Limb (tissue), 2 donors: ENCODE measurements around the gene TM9SF1.
A peak's percentile ranks its signal among the peaks of the same experiment; 100 is the strongest.
"Not testable (repeated sequence)": the region's sequence is repeated elsewhere in the genome, so short reads cannot be mapped to it uniquely, and the experiment has no call there.

Source experiments
- DNase-seq, 2 donors: peaks; one replicate each; pipeline ENCODE4 v3.0.0-alpha.2; 2016; ENCODE audit errors: extremely low spot score in 2 of 2

TM9SF1 gene

DNA sequence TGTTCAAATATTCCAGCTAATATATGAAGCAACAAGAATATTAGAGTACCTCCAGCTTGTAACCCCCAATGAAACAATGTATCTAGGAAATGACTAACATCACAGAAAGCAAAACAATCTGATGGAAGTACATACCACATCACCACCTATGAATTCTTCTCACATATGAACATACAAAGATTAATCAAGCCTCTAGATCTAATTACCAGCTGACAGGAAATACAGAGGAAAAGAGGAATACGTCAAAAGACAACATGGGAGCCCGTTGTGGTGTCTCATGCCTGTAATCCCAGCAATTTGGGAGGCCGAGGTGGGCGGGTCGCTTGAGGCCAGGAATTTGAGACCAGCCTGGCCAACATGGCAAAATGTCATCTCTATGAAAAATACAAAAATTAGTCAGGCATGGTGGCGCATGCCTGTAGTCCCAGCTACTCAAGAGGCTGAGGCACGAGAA, 29.4 kb upstream of the TM9SF1 start:
- DNase-seq = no peak

DNA sequence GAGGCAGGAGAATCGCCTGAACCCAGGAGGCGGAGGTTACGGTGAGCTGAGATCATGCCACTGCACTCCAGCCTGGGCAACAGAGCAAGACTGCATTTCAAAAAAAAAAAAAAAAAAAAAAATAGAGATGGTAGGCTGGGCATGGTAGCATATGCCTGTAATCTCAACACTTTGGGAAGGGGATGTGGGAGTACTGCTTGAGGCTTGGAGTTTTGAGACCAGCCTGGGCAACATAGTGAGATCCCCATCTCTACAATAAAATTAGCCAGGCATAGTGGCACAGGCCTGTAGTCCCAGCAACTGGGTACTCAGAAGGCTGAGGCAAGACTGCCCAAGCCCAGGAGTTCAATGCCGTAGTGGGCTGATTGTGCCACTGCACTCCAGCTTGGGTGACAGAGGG, 27.7 kb upstream of the TM9SF1 start:
- not testable (repeated sequence) for DNase-seq

DNA sequence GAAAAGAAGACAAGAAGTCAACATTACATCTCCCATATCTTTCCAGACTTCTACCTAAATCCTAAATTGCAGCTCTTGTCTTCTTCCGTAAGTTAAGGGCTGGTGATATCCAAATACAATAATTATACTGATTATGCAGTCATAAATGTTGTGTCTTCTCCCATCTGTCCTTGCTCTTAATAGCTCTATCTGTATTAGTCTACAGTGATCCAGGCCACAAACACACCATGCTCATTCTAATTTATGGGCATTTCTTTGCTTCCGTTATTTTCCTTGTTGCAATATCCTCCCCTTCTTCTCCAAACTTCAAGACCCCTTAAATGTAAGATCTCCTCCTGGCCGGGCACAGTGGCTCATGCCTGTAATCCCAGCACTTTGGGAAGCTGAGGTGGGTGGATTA, 24.3 kb upstream of the TM9SF1 start:
- DNase-seq = no peak

DNA sequence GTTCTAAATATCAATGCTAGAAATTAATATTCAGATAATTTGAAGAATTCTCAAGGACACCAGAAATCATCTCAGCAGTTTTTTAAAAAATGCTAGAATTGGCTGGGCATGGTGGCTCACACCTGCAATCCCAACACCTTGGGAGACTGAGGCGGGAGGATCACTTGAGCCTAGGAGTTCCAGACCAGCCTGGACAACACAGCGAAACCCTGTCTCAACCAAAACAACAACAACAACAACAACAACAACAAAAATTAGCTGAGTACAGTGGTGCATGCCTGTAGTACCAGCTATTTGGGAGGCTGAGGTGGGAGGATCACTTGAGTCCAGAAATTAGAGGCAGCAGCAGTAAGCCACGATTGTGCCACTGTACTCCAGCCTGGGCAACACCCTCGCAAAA, 23.8 kb upstream of the TM9SF1 start:
- DNase-seq = no peak

DNA sequence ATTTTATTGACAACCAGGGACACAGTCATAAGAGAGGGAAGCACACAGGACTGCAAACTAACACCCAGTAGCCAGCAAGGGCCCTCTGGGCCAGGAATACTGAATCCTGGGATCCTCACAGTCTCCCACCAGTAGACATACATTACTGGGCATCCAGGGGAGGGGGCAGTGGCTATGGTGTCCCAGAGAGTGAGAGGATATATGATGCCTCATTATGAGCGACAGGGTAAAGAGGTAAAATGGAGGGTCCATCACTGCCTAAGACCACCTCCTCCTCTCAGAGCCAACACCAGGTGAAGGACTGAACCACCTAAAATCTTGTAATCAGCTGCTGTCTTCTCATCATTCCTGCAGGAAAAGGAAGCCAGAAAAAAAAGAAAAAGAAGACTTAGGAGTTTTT, 21.6 kb upstream of the TM9SF1 start:
- DNase-seq = not testable (repeated sequence)

DNA sequence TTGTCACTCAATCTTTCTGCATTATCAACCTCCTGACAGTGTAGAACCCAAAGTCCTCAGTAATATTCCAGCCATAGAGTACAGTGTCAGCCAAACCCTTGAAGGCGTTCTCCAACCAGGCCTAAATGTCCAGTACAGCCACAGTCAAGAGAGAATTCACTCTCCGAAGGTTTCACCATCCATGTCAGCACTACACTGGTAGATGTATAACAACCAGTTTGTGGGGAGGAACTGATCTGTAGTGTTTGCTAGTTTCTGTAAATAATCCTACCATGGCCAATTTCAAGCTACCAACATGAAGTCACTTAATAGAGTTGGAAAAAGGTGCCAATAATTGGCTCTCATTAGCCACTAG, 21.1 kb upstream of the TM9SF1 start:
- DNase-seq = no peak

DNA sequence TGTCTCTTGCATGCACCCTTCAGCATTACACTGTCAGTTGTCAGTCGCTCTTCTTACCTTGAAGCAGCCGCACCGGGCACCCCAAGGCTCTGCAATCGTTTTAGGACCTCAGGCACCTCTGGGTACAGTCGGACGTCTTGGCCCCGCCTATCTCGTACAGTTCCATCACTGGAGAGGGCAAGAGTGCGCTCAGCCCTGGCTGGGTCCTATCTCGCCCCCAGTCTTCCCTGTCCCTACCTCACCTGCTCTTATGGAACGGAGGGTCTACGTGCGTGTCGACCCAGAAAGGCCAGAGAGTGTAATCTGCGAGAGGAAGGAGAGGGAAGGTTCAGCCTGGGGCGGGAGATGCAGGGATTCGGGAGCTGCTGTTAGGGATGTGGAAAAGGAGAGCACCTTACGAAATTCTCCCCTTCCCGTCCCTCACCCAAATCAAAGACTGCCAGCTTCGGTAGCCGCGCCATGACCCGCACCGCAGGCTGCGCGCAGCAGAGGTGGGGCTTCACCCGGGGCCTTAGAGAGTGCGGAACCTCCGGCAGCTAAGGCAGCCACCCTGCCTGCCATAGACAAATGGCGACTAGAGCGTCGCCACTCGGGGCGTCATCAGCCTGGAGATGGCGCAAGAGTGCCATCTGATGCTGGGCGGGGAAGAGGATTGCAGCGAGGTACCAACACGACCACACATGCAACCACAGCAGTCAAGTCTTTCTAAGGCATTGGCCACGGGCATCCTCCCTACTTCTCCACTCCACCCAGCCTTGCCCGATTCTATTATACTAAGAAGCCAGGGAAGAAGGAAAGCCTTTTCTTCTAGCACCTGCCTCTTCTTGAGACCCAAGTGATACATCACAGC, 20.5 kb upstream of the TM9SF1 start, which contains the start of gene MDP1:
MDP1 (minus strand) TSS at position 572 of the 850 bp plus-strand sequence; CDS start at position 461, 111 bp downstream.
- DNase-seq = peak; percentile 87 to 89

DNA sequence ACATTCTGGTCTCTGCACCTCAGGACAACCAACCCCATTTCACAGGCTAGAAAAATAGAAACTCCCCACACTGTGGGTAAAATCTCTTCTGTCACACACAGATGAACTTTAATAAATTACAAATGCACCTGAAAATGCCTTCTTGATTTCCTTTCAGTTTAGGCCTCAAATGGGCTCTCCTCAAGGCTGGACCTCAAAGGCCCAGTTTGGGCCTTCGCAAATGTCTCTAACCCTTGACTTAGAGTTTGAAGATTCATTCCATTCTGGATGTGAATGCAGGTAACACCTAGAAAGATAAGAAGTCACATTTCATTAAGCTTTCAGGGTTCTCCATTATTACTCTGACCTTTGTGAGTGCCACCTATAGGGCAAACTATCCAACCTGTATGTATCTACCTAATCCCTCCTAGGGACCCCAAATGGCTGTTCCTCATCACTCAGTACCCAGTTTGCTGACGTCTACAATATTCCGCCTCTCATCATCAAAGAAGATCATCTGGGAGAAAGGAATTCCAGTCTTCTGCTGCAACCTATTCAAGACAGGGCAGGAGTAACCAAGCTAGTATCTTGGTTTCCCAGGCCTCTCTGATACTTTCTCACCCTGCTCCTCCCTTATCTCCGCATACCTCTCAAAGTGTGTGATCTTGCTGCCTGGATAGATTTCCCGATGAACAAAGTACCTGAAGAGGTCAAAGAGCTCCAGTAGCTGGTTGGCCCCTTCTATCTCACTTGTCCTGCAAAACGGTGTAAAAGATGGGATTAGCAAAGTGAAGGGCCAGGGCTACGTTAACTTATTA, 18.8 kb upstream of the TM9SF1 start:
- DNase-seq = no peak

DNA sequence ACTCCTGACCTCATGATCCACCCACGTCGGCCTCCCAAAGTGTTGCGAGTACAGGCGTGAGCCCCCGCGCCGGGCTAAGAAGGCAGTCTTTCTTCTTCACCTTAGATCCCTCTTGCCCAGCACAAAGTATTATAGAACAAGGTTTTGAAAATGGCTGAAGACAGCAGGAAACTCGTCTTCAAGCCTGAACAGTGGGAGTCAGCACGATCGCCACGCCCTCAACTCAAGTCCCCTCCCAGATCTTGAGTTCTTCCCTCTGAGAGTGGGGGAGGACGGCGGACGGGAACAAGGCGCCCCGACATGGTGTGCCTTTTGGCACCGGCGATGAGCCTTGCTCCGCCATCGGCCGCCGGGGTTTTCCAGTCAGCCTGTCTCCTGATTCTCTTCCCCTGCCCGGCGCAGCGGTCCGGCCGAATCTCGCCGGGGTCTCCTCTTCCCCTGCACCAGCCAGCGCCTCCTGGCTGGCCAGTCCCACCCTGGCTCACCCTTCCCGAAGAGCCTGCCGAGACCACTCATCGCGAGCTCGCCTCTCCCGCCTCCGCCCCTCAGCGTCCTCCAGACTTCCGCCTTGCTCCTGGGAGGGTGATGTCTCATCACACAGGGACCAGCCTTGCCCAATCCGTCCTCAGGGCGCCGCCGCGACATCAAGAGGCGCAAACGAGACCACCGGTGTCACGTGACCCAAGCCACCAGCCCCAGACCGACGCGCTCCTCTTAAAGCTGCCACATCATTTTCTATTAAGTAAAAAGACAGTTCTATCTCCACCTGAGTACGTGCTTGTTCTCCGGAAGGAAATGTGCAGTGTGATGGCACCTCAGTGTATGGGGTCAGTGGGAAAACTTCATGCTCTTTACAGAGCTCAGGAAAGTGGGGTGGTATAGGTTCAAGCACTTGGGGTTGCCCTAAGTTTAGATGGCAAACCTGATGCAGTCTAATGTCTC, 18.0 kb upstream of the TM9SF1 start, which contains the start of gene CHMP4A:
CHMP4A (minus strand) TSS at position 565 of the 942 bp plus-strand sequence; CDS start at position 516, 49 bp downstream.
- DNase-seq = peak; percentile 94 to 96

DNA sequence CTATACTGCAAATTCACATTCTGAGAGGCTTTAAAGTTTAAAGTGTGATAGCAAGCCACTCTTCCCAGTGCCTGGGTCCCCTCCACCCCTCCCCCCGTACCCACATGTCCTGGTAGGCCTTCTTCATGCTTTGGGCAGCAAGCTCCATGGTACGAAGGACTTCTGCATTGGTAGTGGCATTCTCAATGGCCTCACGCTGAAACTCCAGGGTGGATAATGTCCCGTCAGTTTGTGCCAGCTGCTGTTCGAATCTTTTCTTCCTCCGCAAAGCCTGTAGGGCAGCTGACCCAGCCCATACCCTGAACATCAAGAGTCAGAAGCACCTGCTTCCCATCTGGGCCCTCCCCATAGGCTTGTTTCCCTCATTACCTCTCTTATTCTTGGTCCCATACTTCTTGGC, 16.1 kb upstream of the TM9SF1 start:
- DNase-seq = no peak

DNA sequence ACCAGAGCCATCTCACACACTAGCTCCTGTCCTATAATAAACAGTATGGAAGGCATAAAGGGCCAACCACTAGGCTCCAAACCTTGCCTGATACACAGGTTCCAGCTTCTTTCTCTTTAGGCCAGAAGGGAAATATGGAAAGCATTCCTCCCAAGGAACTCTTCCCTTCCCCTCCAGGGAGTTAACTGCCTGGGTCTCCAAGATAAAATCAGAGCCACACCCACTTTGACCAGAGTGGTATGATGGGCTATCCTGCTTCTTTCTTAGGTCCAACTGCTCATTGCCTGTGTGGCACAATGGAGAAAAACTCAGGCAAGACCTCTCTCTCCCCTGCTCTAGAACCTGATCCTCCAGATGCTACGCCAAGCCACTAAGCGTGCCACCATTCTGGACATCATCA, 12.4 kb upstream of the TM9SF1 start:
- no peak for DNase-seq

DNA sequence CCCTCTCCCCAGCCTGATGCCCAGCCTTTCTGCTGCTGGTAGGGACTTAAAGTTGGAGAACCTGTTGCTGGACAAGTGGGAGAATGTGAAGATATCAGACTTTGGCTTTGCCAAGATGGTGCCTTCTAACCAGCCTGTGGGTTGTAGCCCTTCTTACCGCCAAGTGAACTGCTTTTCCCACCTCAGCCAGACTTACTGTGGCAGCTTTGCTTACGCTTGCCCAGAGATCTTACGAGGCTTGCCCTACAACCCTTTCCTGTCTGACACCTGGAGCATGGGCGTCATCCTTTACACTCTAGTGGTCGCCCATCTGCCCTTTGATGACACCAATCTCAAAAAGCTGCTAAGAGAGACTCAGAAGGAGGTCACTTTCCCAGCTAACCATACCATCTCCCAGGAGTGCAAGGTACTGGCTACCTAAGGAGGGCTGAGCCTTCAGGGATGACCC, 11.9 kb upstream of the TM9SF1 start:
- no peak for DNase-seq

DNA sequence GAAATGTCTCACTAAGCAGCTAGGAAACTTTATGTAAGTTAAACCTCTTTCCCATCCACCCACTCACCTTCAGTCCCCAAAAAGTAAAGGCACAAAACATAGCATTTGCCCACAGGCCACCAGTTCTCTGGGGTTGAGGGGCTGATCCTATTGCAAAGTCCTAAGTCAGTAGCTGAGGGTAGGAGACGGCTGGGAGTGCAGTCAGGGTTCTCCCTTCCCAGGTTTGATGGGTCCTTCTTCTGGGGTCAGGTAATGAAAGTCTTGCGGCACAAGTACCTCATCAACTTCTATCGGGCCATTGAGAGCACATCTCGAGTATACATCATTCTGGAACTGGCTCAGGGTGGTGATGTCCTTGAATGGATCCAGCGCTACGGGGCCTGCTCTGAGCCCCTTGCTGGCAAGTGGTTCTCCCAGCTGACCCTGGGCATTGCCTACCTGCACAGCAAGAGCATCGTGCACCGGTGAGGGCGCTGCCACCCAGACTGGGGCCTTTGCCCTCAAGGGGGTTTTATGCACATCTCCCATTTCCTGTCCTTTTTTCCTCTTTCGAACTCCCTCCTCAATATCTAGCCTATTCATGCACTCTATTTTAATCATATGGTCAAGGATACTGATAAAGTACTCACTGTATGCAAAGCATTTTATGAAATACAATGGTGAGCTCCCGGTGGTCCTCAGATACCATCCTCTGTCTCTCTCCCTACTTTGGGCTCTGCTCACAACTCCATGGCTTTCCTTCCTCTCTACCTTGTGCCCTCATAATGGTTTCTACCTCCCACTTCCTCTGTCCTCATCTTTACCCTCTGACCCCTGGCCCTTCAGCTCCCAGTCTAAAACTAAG, 11.2 kb upstream of the TM9SF1 start:
- DNase-seq = no peak

DNA sequence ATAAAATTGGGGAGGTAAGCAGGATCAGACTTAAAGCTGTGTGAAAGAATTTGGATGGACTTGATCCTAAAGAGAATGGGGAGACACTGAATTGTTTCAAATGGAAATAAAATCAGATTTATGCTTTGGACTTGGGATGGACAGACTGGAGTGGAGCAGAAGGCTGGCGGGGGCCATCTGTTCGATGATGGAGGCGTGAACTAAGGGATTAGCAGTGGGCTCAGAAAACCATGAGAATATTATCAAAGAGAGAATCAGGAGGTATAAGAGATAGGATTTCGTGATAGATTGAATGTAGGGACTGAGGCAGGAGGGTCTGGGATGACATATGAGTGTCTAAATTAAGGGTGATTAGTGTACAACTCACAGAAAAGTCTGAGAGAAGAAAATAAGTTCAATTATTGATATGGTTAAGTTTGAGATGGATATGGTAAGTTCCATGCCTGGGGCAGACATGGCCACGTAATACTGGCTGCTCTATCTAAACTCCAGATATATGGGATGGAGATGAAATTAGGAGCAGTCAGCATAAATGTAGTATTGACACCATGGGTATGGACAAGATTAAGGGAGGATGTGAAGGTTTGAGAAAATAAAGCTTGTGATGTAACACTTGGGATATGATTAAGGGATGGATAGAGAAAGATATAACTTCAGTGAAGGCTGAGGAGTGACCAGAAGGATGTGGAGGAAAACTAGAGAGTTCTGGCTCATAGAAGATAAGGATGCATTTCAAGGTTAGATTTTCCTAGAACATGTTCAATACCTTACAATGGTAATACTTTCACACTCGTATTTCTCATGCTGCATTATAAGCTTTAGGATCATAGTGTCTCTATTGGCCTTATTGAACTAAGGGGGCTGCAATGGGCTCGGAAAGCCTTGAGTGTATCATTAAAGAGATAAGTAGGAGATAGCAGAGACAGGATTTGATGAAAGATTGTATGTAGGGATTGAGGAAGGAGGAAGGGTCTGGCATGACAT, 9.2 kb upstream of the TM9SF1 start:
- DNase-seq = no peak

DNA sequence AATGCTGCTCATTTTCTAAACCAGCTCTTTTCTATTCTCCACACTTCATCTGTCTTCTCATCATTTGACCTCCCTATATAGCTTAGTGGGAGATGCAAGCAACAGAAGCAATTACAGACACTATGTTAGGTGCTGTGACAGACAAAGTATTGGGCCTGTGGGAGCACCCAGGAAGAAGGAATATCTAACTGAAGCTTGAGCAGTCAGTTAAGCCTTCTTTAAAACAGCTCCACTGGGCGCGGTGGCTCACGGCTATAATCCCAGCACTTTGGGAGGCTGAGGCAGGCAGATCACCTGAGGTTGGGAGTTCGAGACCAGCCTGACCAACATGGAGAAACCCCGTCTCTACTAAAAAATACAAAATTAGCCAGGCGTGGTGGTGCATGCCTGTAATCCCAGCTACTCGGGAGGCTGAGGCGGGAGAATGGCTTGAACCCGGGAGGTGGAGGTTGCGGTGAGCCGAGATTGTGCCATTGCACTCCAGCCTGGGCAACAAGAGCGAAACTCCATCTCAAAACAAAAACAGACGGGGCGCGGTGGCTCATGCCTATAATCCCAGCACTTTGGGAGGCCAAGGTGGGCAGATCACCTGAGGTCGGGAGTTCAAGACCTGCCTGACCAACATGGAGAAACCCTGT, 8.1 kb upstream of the TM9SF1 start:
- DNase-seq = not testable (repeated sequence)

DNA sequence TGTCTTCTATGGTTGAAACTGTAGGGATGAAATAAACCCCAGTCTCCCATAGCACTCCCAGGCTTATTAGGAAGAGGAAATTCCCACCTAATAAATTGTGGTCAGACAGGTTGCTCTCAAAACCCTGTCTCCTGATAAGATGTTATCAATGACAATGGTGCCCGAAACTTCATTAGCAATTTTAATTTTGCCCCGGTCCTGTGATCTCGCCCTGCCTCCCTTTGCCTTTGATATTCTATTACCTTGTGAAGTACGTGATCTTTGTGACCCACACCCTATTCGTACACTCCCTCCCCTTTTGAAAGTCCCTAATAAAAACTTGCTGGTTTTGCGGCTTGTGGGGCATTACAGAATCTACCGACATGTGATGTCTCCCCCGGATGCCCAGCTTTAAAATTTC, 7.3 kb upstream of the TM9SF1 start:
- DNase-seq = not testable (repeated sequence)

DNA sequence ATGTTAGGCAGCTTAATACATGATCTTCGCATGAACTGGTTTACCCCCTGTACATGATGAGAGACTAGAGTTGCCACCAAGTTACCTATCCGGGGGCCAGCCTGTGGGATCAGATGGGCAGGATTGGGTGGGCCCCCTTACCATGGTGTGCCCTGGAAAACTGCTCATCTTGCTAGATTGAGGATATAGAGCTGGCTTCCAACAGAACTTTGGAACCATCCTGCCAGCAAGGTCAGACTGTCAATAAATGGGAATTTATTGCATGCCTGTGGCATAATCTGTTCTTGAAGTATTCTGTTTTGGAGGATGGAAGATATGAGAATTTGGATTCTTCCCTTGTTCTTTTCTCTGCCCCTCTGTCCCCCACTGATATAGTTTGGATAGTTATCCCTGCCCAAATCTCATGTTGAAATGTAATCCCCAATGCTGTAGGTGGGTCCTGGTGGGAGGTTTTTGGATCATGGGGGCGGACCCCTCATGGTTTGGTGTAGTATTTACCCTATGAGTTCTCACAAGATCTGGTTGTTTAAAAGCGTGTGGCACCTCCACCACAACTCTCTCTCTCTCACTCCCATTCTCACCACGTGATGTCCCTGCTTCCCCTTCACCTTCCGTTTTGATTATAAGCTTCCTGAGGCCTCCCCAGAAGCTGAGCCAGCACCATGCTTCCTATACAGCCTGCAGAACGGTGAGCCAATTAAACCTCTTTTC, 3.7 kb upstream of the TM9SF1 start:
- DNase-seq = no peak

DNA sequence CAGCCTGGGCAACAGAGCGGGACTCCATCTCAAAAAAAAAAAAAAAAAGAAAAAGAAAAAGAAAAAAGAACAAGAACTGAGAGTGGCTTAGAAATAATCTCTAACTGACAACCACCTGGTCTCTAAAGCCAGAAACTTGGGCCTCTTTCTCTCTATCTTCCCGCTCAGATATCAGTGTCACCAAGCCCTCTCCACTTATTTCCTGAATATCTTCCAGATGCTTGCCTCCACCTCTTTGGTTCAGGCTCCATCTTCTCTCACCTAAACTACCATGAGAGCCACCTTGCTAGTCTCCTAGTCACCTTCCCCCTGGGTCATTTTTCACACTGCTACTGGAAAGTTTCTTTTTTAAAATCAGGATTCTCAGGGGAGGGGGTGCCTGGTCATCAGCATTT, 1.8 kb upstream of the TM9SF1 start:
- DNase-seq = no peak
